Tibial nerve (tissue), 4 donors: ENCODE results near the gene SEC14L5. TPM values are rescaled to one million over a fixed set of nuclear protein-coding genes. Genes with fewer than 3 reads are reported as not detected.

Source experiments
- DNase-seq, 2 donors: peaks; one replicate each; pipeline ENCODE4 v3.0.0-alpha.2; 2019; ENCODE audit warnings: low spot score in 2 of 2
- H3K27ac ChIP-seq, 4 donors: fragments of 200-600 bp; sonication (generic) in 3 of 4; one replicate each; pipeline ENCODE4 v1.5.1; 2017 to 2019; ENCODE audit warnings: mild to moderate bottlenecking in 1 of 4
- H3K27me3 ChIP-seq, 2 donors: fragments of 200-600 bp; sonication (generic) in 1 of 2; one replicate each; pipeline versions ENCODE4 v1.5.1 to v1.6.0; 2017 to 2019
- H3K36me3 ChIP-seq, 3 donors: fragments of 200-600 bp; sonication (generic); one replicate each; pipeline ENCODE4 v1.5.1; 2018 to 2019
- H3K4me1 ChIP-seq, 4 donors: fragments of 200-600 bp; sonication (generic) in 3 of 4; one replicate each; pipeline ENCODE4 v1.5.1; 2017 to 2019
- H3K4me3 ChIP-seq, 4 donors: fragments of 200-600 bp; sonication (generic) in 3 of 4; one replicate each; pipeline ENCODE4 v1.5.1; 2017 to 2019; ENCODE audit warnings: mild to moderate bottlenecking in 1 of 4, moderate library complexity in 1 of 4
- H3K9me3 ChIP-seq, 4 donors: fragments of 200-600 bp; sonication (generic) in 3 of 4; one replicate each; pipeline ENCODE4 v1.5.1; 2017 to 2019
- CTCF ChIP-seq, 5 experiments: fragments of 200-600 bp in 3 of 5; fragments of 450-650 bp in 2 of 5; sonication (generic) in 3 of 5; IDR thresholded peaks; one replicate each; pipeline ENCODE4 v1.5.1; 2016 to 2019; ENCODE audit warnings: antibody characterized with exemption in 5 of 5, mild to moderate bottlenecking in 3 of 5, moderate library complexity in 2 of 5
- EP300 ChIP-seq, 2 donors: sonication (generic); formaldehyde crosslinking; IDR thresholded peaks; one replicate each; pipeline ENCODE4 v1.6.1; 2017; ENCODE audit warnings: antibody characterized with exemption in 2 of 2, mild to moderate bottlenecking in 1 of 2
- POLR2A ChIP-seq, 2 donors: fragments of 450-650 bp; IDR thresholded peaks; one replicate each; pipeline ENCODE4 v1.6.1; 2017; ENCODE audit warnings: antibody characterized with exemption in 2 of 2, mild to moderate bottlenecking in 2 of 2, moderate library complexity in 2 of 2
- WGBS, 2 donors: methylation state at CpG; one replicate each; pipeline ENCODE4 v1.1.5; 2018; 5-methylcytosine and 5-hydroxymethylcytosine counted together
- total RNA-seq, 4 donors: library from RNA; depleted of rRNA; stranded (reverse); fragments of >200 nt; gene quantifications; one replicate each; pipeline ENCODE4 v1.1.0, GENCODE V29; 2016

The SEC14L5 gene
- total RNA-seq, 4 donors from 2014 or later = 12.0 to 29.0 (median 13.6) TPM

GRCh38 chr16:4934591-4934990 is 23.5 kb upstream of the SEC14L5 start:
- WGBS, 2 donors = 81 to 84% methylated on average over 6 of the region's 6 CpGs
- no peak for TF ChIP-seq POLR2A (IDR thresholded peaks at IDR 0.05)
- no peak for TF ChIP-seq EP300 (IDR thresholded peaks at IDR 0.05)
- TF ChIP-seq CTCF (IDR thresholded peaks at IDR 0.05) = no peak
- Histone ChIP-seq H3K27me3 (peaks cover 0 to 43% of the 10 kb centered on the region in 2 donors), H3K36me3 (no peaks in the 10 kb centered on the region), H3K9me3 (no peaks in the 10 kb centered on the region), H3K4me1 (peaks cover 0 to 54% (median 13%) of the 10 kb centered on the region in 4 donors), H3K4me3 (peak overlapping the region in 1 of 4 donors; percentile 61), H3K27ac (peak overlapping the region in 2 of 4 donors; percentile 10 to 79)
- DNase-seq = no peak

- Histone ChIP-seq H3K4me3 (peak overlapping the region in 3 of 4 donors; percentile 47 to 61 (median 61)), H3K27me3 (peaks cover 0 to 46% of the 10 kb centered on the region in 2 donors), H3K27ac (peak overlapping the region in 3 of 4 donors; percentile 43 to 79 (median 69)), H3K4me1 (peaks cover 0 to 54% (median 13%) of the 10 kb centered on the region in 4 donors), H3K9me3 (no peaks in the 10 kb centered on the region), H3K36me3 (no peaks in the 10 kb centered on the region)
- WGBS, 2 donors = 60 to 62% methylated on average over 18 to 19 of the region's 19 CpGs
- TF ChIP-seq POLR2A (IDR thresholded peaks at IDR 0.05) (no peak), EP300 (IDR thresholded peaks at IDR 0.05) (peak in 1 of 2 donors; percentile 90)
- peak; percentile 84 to 89 for DNase-seq
These were observed 22.8 kb upstream of the SEC14L5 start for GRCh38 chr16:4935241-4935855.

GRCh38 chr16:4936181-4936990 is 21.7 kb upstream of the SEC14L5 start:
- H3K4me3 ChIP-seq = peak overlapping the region; percentile 47 to 61 (median 56)
- TF ChIP-seq POLR2A (IDR thresholded peaks at IDR 0.05) = no peak
- peak in 3 of 5 experiments; percentile 14 to 20 (median 17) for TF ChIP-seq CTCF (IDR thresholded peaks at IDR 0.05)
- no peak for TF ChIP-seq EP300 (IDR thresholded peaks at IDR 0.05)
- peaks cover 0 to 54% (median 13%) of the 10 kb centered on the region in 4 donors for H3K4me1 ChIP-seq
- peaks cover 0 to 46% of the 10 kb centered on the region in 2 donors for H3K27me3 ChIP-seq
- WGBS, 2 donors = 2 to 3% methylated on average over 27 to 44 of the region's 64 CpGs
- no peaks in the 10 kb centered on the region for H3K9me3 ChIP-seq
- no peak for DNase-seq
- peak overlapping the region; percentile 45 to 79 (median 70) for H3K27ac ChIP-seq
- H3K36me3 ChIP-seq = no peaks in the 10 kb centered on the region

- WGBS, 2 donors = 7 to 14% methylated on average over 42 to 48 of the region's 76 CpGs
- Histone ChIP-seq H3K36me3 (no peaks in the 10 kb centered on the region), H3K4me3 (peak within 1 kb of the TSS; percentile 47 to 61 (median 56)), H3K4me1 (peaks cover 0 to 51% (median 13%) of the 10 kb centered on the region in 4 donors), H3K27me3 (peaks cover 0 to 46% of the 10 kb centered on the region in 2 donors), H3K27ac (peak within 1 kb of the TSS; percentile 45 to 79 (median 70)), H3K9me3 (no peaks in the 10 kb centered on the region)
- TF ChIP-seq EP300 (IDR thresholded peaks at IDR 0.05) (no peak), CTCF (IDR thresholded peaks at IDR 0.05) (no peak), POLR2A (IDR thresholded peaks at IDR 0.05) (no peak)
- DNase-seq = peak; percentile 37 to 60
These were observed 20.9 kb upstream of the SEC14L5 start, which contains the start of gene PPL for GRCh38 chr16:4936991-4937781. Gene PPL (minus strand): TSS chr16:4937148. CDS start chr16:4937045, 103 bp downstream.
